LNCAP (cell line): Measurements from ENCODE around the gene CAPN3.
A peak's percentile ranks its signal among the peaks of the same experiment; 100 is the strongest.

Source experiments
- CTCF ChIP-seq: fragments of 450-650 bp; IDR thresholded peaks from 2 replicates; pipeline ENCODE4 v1.5.1; 2017; ENCODE audit warnings: mild to moderate bottlenecking

The CAPN3 gene

GRCh38 chr15:42360535-42361112, 1.3 kb downstream of the CAPN3 start:
- TF ChIP-seq CTCF: no peak

GRCh38 chr15:42363487-42363886, 4.2 kb downstream of the CAPN3 start:
- TF ChIP-seq CTCF: no peak

GRCh38 chr15:42363942-42364341, 4.6 kb downstream of the CAPN3 start:
- no peak for TF ChIP-seq CTCF

GRCh38 chr15:42364529-42364928, 5.2 kb downstream of the CAPN3 start:
- no peak for TF ChIP-seq CTCF

- TF ChIP-seq CTCF: no peak
These were observed 6.7 kb downstream of the CAPN3 start for GRCh38 chr15:42365921-42366550.

- no peak for TF ChIP-seq CTCF
These were observed 7.7 kb downstream of the CAPN3 start for GRCh38 chr15:42367041-42367440.

- no peak for TF ChIP-seq CTCF
These were observed 8.8 kb downstream of the CAPN3 start for GRCh38 chr15:42368096-42368495.

- TF ChIP-seq CTCF: peak; percentile 27; the same call in 1 of the 2 replicates
These were observed 11.8 kb downstream of the CAPN3 start for GRCh38 chr15:42371096-42371495.
